WI38 (cell line): ENCODE results near the gene SLC13A3.

Source experiments
- H3K4me3 ChIP-seq: 2 replicates; pipeline ENCODE4 v1.5.1; 2011; ENCODE audit warnings: low read depth, mild to moderate bottlenecking, control low read depth, low read length
- TF ChIP-seq, protein P1 (sequence below): IDR thresholded peaks from 2 replicates; pipeline ENCODE4 v1.5.1; 2012; ENCODE audit warnings: low read depth, mild to moderate bottlenecking, control low read depth, low read length

The SLC13A3 gene

DNA sequence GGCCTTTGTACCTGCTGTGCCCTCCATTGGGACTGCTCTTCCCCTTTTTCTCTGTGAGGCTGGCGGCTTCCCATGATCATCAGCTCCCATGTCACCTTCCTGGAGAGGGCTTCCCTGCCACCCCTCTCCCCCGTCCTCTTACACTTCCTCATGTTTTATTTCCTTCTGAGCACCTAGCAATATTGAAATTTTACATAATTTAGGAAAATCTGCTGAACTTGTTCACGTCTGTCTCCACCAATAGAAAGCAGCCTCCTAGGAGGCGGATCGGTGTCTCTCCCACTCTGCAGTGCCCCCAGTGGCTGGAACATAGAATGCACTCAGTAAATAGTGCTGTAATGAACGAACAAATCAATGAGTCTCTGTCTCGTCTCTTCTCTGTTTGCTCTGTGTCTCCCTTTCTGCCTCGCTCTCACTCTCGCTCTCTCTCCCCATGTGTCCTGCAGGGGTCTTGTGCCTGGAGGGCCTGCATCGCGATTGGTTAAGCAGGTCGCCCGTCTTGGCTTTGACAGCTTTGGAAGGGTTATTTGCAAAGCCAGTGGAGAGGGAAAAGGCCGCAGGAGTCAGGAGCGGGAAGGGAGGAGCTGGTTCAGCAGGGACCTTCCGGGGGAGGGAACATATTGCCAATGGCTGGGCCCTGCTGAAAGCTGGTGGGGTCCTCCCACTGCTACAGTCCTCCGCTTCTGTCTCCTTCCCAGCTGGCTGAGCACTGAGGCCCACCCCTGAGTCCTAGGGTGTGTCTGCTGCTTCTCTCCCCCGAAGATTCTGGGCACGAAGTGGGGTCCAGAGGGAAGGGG, 88.7 kb downstream of the SLC13A3 start:
- no peak overlapping the region for H3K4me3 ChIP-seq
- TF ChIP-seq, protein P1, sequence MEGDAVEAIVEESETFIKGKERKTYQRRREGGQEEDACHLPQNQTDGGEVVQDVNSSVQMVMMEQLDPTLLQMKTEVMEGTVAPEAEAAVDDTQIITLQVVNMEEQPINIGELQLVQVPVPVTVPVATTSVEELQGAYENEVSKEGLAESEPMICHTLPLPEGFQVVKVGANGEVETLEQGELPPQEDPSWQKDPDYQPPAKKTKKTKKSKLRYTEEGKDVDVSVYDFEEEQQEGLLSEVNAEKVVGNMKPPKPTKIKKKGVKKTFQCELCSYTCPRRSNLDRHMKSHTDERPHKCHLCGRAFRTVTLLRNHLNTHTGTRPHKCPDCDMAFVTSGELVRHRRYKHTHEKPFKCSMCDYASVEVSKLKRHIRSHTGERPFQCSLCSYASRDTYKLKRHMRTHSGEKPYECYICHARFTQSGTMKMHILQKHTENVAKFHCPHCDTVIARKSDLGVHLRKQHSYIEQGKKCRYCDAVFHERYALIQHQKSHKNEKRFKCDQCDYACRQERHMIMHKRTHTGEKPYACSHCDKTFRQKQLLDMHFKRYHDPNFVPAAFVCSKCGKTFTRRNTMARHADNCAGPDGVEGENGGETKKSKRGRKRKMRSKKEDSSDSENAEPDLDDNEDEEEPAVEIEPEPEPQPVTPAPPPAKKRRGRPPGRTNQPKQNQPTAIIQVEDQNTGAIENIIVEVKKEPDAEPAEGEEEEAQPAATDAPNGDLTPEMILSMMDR = peak; percentile 83

GRCh38 chr20:46562009-46562372, 89.3 kb downstream of the SLC13A3 start:
- H3K4me3 ChIP-seq = no peak overlapping the region
- TF ChIP-seq, protein P1 = no peak

DNA sequence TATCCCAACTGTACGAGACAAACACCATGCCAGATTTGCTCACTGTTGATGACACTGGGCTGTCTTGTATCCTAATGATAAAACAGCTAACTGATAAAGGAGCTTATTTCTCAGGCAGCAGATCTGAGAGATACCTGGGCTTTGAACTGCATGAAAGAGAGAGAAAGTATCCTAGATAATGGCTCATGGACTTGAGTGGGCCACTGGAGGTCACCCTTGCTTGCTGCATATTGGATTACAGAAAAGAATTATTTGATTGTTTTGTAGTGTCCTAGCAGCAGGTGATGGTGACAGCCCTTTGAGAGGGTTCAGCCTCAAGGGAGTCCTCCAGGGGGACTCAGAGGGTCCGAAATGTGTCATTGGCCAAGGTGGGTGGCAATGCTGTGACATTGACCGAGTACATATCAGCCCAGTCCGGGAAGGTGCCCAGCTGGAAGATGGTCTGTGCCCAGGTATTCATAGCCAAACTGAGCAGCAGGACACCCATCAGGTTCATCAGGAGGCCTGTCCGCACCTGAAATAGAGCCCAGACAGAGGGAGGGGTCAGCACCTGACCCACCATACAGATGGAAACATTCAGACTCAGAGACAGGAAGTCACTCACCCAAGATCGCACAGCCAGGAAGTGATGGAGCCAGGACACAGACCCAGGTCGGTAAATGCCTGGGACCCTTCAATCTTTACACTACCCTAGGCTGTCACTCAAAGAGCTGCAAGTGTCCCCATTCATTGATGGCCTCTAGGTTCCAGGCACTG, 91.4 kb downstream of the SLC13A3 start:
- no peak overlapping the region for H3K4me3 ChIP-seq
- TF ChIP-seq, protein P1 = no peak

- no peak overlapping the region for H3K4me3 ChIP-seq
- TF ChIP-seq, protein P1 = no peak
These were observed 92.3 kb downstream of the SLC13A3 start for GRCh38 chr20:46559001-46559400.

- no peak overlapping the region for H3K4me3 ChIP-seq
These were observed 92.7 kb downstream of the SLC13A3 start for GRCh38 chr20:46558511-46558959.

GRCh38 chr20:46557231-46557956, 93.9 kb downstream of the SLC13A3 start:
- no peak overlapping the region for H3K4me3 ChIP-seq
- TF ChIP-seq, protein P1 = no peak

More at GRCh38 chr20:46558511-46558959, 92.7 kb downstream of the SLC13A3 start:
- TF ChIP-seq, protein P1 = no peak
